Motor neuron (in vitro differentiated cells): ENCODE data around the gene UNC13B. TPM values are rescaled to one million over a fixed set of nuclear protein-coding genes. Genes with fewer than 3 reads are reported as not detected.

Source experiments
- ATAC-seq, 8 experiments: fragments of 200-7000 bp; cut with Tn5 transposase; replicated peaks in 6 of 8; 2 replicates each; pipeline ENCODE4 v1.8.0; 2021; ENCODE audit warnings: mild to moderate bottlenecking in 8 of 8, moderate library complexity in 8 of 8
- H3K27ac ChIP-seq, 2 donors: fragments of 250-450 bp; sonication (Bioruptor Pico); 2 replicates each; pipeline ENCODE4 v1.9.0; 2021; ENCODE audit warnings: antibody characterized with exemption in 2 of 2, mild to moderate bottlenecking in 2 of 2, moderate library complexity in 1 of 2
- H3K4me1 ChIP-seq, 2 donors: fragments of 250-450 bp; sonication (Bioruptor Pico); replicated peaks in 1 of 2; 2 replicates each; pipeline ENCODE4 v1.6.1; 2021; ENCODE audit warnings: antibody characterized with exemption in 2 of 2, mild to moderate bottlenecking in 2 of 2, moderate library complexity in 1 of 2
- H3K4me3 ChIP-seq, 5 donors: fragments of 250-450 bp; sonication (Bioruptor Pico); 2 replicates each; pipeline ENCODE4 v1.9.0; 2021; ENCODE audit warnings: antibody characterized with exemption in 5 of 5, mild to moderate bottlenecking in 5 of 5, moderate library complexity in 4 of 5
- whole genome bisulfite sequencing, 10 experiments: fragments of 450-650 bp; shearing (Covaris generic); methylation state at CpG; one replicate each; pipeline ENCODE4 v1.0.0; 2022; 5-methylcytosine and 5-hydroxymethylcytosine counted together
- in situ Hi-C, 9 experiments: fragments of 400-800 bp; cut with MboI; loops; one replicate each; pipeline ENCODE4 v1.15.0; 2021; ENCODE audit warnings: low sequenced_read_pairs in 9 of 9, low pct_unique_long_range_greater_than_20kb in 2 of 9; ENCODE audit not compliant: unreplicated experiment in 9 of 9
- total RNA-seq, 8 experiments: library from RNA; unstranded; fragments of 300-600 nt; gene quantifications; 2 replicates each; pipeline versions ENCODE4 v1.2.3 to v1.2.4, GENCODE V29; 2022

The UNC13B gene
- total RNA-seq, 8 experiments from 2014 or later: 32.3 to 71.1 (median 53.4) TPM

DNA sequence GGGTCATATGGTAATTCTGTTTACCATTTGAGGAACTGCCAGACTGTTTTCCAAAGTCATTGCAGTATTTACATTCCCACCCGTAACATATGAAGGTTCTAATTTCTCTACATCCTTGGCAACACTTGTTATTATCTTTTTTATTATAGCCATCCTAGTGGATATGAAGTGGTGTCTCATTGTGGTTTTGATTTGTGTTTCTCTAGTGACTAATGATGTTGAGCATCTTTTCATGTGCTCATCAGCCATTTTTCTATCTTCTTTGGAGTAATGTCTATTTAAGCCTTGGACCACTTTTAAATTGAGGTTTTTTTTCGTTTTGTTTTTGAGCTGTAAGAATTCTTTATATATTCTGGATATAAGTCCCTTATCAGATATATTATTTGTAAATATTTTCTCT lies 195.3 kb downstream of the UNC13B start:
- Histone ChIP-seq H3K4me1 (no peaks in the 10 kb centered on the region), H3K4me3 (no peak overlapping the region), H3K27ac (no peak overlapping the region)
- no peak for ATAC-seq
- in situ Hi-C loops: no loop called here
- WGBS, 10 experiments: 46 to 92% (median 81%) methylated on average over 1 to 2 of the region's 2 CpGs; no CpG with 5 or more reads in 1 of the 10 experiments

DNA sequence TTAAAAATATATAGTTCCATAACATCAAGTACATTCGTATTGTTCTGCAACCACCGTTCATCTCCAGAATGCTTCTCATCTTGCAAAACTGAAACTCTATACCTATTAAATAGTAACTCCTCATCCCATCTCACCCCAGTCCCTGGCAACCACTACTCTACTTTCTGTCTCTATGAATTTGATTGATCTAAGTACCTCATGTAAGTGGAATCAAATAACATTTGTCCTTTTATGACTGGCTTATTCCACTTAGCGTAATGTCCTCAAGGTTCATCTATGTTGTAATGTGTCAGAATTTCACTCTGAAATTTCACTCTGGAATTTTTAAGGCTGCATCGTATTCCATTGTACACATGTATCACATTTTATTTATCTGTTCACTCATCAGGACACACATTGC lies 196.0 kb downstream of the UNC13B start:
- H3K4me3 ChIP-seq: no peak overlapping the region
- H3K4me1 ChIP-seq: no peaks in the 10 kb centered on the region
- no peak overlapping the region for H3K27ac ChIP-seq
- in situ Hi-C loops: no loop called here
- 89 to 100% (median 95%) methylated on average over 1 to 4 of the region's 4 CpGs for WGBS, 10 experiments
- no peak for ATAC-seq

DNA sequence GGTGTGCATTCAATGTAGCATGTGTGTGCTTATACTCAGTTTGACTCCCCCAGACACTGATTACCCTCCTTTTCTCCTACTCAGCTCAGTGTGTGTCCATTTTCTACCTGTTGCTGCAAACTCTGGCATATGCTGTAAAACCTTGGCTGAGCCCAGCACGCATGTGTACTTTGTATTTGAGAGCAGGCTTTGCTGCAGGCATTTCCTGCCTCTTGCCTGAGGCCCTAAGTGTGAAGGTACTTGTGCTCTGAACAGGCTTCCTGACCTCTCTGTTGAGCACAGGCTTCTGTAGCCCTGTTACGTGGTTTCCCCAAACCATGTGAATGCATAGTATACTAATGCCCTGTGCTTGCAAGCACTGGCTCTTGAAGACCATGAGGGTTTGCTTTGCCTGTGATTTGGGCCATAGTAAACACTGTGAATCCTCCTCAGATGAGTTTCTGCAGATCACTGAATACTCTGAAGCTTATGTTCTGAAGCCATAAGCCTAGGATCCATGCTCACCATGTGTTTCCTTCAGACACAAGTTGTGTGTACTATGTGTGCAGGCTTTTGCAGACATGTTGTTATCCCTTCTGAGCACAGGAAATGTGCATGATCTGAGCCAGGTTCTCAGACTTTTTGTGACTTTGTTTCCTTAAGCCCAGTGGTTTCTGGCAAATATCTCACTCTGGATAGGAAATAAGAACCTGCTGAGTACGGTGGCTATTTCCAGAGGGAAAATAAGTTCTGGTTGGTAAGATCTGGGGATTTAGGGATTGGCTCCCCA lies 203.2 kb downstream of the UNC13B start:
- ATAC-seq: no peak

DNA sequence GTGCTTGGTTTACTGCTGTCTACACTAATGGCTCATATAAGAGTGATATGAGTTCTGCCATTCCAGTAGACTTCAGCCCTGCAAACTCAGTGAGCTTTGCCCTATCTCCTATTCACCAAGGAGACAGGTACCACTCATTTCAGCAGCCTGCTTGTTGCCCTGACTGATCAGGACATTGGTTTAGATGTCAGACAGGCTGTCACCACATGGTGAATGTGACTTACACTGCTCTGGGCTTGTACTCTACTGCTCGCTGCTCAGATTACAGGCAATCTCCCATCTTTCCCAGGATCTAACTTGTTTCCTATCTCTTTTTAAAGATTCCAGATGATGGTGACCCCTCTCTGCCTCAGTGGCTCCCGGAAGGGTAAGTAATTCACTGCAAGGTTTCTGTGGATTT lies 204.8 kb downstream of the UNC13B start:
- Histone ChIP-seq H3K27ac (no peak overlapping the region), H3K4me1 (no peaks in the 10 kb centered on the region), H3K4me3 (no peak overlapping the region)
- no peak for ATAC-seq
- 50 to 100% (median 100%) methylated on average over 1 to 2 of the region's 2 CpGs; no CpG with 5 or more reads in 3 of the 10 experiments for WGBS, 10 experiments
- in situ Hi-C loops: no loop called here

More for the DNA sequence above, 203.2 kb downstream of the UNC13B start:
- no peak overlapping the region for H3K4me3 ChIP-seq
- H3K27ac ChIP-seq: no peak overlapping the region
- in situ Hi-C loops: no loop called here
- WGBS, 10 experiments: 40 to 100% (median 92%) methylated on average over 1 to 3 of the region's 3 CpGs; no CpG with 5 or more reads in 3 of the 10 experiments
- no peaks in the 10 kb centered on the region for H3K4me1 ChIP-seq

DNA sequence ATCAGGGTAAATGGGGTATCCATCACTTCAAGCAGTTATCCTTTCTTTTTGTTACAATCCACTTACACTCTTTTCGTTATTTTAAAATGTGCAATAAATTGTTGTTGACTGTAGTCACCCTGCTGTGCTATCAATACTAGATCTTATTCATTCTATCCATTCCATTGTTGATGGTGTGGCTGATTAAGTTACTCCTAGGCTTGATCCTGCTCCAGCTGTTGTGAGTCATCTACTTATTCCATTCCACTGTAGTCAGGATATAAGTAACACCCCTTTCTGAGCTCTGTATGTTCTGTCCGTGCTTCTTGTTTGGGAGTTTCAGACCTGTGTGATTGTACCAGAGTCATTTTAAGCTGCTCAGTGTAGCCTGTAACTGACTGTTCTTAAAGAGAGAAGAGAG lies 205.6 kb downstream of the UNC13B start:
- Histone ChIP-seq H3K27ac (no peak overlapping the region), H3K4me1 (no peaks in the 10 kb centered on the region), H3K4me3 (no peak overlapping the region)
- WGBS, 10 experiments: 0 to 100% (median 80%) methylated on average over 1 to 2 of the region's 2 CpGs; no CpG with 5 or more reads in 3 of the 10 experiments
- peak in 3 of 8 experiments; percentile 70 to 100 (median 99) for ATAC-seq
- in situ Hi-C loops: no loop called here

DNA sequence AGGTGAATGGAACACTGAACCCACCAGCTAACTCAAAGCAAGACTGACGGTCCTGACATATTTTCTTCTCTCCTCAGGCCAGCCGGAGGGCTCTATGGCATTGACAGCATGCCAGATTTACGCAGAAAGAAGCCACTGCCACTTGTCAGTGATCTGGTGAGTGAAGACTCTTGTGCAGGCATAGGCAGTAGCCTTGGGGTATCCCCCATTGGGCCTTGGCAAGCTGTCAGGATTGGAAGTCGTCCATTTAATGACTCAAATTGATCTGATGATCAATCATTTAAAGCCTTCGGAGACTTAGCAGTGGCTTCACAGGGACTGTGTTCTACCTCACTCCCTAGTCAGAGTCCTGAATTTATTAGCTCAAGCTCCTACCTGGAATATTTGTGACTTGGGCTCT lies 208.4 kb downstream of the UNC13B start:
- no peak overlapping the region for H3K27ac ChIP-seq
- no peak for ATAC-seq
- 67 to 100% (median 90%) methylated on average over 1 to 3 of the region's 5 CpGs; no CpG with 5 or more reads in 3 of the 10 experiments for WGBS, 10 experiments

DNA sequence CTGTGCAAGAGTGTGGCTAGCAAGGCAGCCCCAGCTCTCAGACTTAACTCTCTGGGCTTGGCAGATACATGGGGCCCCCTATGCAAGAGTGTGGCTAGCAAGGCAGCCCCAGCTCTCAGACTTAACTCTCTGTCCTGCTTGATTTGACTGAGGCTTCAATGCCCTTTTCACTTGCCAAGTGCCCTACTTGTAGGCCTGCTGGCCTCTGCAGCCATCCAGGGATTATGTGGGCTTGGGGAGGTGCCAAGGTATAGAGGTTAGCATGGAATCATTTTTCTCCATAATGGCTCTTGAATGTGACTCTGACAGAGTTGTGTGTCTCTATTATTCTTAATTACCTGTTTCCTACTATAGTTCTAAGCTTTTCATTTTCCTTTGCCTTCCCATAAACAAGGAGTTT lies 212.6 kb downstream of the UNC13B start:
- Histone ChIP-seq H3K4me1 (no peaks in the 10 kb centered on the region), H3K4me3 (no peak overlapping the region), H3K27ac (no peak overlapping the region)
- in situ Hi-C loops: no loop called here
- no peak for ATAC-seq

More for the DNA sequence above, 208.4 kb downstream of the UNC13B start:
- Histone ChIP-seq H3K4me3 (no peak overlapping the region), H3K4me1 (no peaks in the 10 kb centered on the region)
- in situ Hi-C loops: no loop called here

DNA sequence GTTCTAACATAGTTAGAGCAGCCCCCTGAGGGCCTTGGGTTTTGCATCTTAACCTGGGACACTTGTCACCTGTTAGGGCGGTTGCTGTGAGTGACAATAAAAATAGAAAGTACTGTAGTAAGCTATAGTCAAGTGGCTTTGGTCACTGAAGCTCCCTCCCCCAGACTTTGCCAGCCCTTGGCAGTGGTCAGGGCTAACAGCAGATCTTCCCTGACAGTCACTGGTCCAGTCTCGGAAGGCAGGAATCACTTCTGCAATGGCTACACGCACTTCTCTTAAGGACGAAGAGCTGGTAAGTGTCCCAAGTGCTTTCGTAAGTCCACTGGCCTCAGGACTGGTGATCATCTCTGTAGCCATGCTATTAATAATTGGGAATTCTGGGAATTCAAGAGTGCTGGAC lies 213.1 kb downstream of the UNC13B start:
- in situ Hi-C loops: no loop called here
- H3K27ac ChIP-seq: no peak overlapping the region
- ATAC-seq: no peak
- H3K4me3 ChIP-seq: no peak overlapping the region
- 93 to 100% (median 100%) methylated on average over 1 to 3 of the region's 5 CpGs; no CpG with 5 or more reads in 2 of the 10 experiments for whole genome bisulfite sequencing, 10 experiments
- H3K4me1 ChIP-seq: no peaks in the 10 kb centered on the region

DNA sequence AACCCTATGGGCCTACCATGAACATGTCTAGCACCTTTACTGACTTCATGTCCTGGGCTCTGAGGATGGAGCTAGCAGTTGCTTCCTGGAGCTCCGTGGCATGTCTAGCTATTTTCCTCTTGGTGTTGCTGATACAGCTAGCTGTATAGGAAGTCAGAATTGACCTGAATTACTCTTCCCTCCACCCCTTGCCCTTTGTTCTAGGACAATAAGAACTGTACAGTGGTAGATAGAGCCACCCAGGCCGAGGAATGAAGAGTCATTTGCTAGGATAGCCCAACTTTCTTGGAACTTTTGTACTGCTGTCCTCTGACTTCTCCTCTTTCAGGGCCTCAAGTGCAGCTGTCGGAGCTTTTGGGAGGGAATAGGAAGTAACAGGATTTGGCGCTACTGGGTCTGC lies 218.2 kb downstream of the UNC13B start:
- WGBS, 10 experiments: 44 to 100% (median 83%) methylated on average over 1 to 2 of the region's 4 CpGs; no CpG with 5 or more reads in 1 of the 10 experiments

DNA sequence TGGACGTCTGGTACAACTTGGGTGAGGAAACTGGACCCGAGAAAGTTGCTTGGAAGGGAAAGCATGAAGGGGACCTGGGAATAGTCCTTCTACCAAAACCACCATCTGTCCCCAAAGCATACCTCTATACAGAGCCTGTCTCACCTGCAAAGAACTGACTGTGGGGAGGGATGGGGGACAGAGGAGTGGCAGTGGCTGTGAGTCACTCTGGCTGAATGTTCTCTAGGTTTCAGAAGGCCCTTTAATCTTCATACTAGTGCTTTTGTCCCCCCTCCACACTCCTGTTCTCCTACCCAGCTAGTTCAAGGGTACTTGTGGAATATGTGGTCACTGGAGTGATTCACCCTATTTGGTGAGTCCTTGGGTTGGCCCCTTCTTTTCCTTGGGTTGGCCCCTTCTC lies 218.8 kb downstream of the UNC13B start:
- no peak for ATAC-seq
- in situ Hi-C loops: no loop called here
- Histone ChIP-seq H3K4me3 (no peak overlapping the region), H3K27ac (no peak overlapping the region), H3K4me1 (no peaks in the 10 kb centered on the region)
- WGBS, 10 experiments: 88 to 100% (median 100%) methylated on average over 1 to 2 of the region's 2 CpGs; no CpG with 5 or more reads in 7 of the 10 experiments

More for the DNA sequence above, 218.2 kb downstream of the UNC13B start:
- Histone ChIP-seq H3K4me3 (no peak overlapping the region), H3K4me1 (no peaks in the 10 kb centered on the region), H3K27ac (no peak overlapping the region)
- in situ Hi-C loops: no loop called here
- no peak for ATAC-seq

DNA sequence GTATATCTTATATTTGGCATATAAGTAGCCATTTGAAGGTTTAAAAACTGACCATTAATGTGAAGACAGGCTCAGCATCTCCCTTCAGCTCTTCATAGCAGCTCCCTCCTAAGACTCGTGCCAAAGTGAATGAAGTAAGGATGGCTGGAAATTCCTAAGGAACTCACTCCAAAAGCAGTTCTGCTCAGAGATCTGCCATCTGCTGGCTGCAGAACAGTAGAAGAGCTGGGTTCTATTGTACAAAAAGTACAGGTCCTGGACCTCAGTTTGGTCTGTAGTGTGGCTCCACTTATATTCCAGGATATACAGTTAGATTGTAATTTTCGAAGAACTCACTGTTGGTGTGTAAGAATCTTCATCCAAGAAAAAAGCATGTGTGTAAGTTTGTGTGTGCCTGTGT lies 223.2 kb downstream of the UNC13B start:
- in situ Hi-C loops: no loop called here
- H3K4me3 ChIP-seq: no peak overlapping the region
- peak in 3 of 8 experiments; percentile 26 to 53 (median 31) for ATAC-seq
- 0 to 100% (median 83%) methylated on average over 1 to 2 of the region's 2 CpGs; no CpG with 5 or more reads in 1 of the 10 experiments for WGBS, 10 experiments
- H3K4me1 ChIP-seq: no peaks in the 10 kb centered on the region
- no peak overlapping the region for H3K27ac ChIP-seq

DNA sequence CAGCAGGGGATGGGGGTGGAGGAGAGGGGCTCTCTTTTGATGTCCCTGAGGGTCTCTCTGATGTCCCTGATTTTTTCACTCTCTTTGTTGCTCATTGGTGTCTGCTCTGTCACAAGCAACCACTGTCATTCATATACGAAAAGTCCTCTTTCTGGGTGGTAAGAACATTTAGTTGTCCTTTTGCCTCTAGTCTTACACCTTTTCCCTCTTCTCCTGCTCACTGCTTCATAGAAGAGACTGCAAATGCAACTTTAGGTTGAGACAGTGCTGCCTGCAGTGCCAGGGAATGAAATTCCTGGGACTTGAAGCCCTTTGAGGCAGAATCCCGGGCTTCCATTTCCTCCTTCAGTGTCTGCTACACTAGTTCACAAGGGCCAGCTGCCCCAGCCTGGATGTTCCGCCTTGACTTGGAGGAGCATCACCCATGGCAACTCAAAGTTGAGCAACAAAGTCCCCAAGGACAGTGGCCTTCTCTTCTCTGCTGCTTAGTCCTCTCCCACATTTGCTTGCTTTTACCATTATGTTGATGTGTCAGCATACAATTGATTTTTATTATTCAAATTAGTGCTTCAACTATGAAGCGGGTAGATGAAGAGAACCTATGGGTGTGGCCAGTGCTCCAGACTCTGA lies 233.4 kb downstream of the UNC13B start:
- no peak overlapping the region for H3K4me3 ChIP-seq
- in situ Hi-C loops: no loop called here
- H3K4me1 ChIP-seq: no peaks in the 10 kb centered on the region
- no peak overlapping the region for H3K27ac ChIP-seq
- ATAC-seq: peak in 3 of 8 experiments; percentile 67 to 78 (median 77)
- WGBS, 10 experiments: 25 to 100% (median 94%) methylated on average over 1 to 4 of the region's 4 CpGs; no CpG with 5 or more reads in 2 of the 10 experiments

DNA sequence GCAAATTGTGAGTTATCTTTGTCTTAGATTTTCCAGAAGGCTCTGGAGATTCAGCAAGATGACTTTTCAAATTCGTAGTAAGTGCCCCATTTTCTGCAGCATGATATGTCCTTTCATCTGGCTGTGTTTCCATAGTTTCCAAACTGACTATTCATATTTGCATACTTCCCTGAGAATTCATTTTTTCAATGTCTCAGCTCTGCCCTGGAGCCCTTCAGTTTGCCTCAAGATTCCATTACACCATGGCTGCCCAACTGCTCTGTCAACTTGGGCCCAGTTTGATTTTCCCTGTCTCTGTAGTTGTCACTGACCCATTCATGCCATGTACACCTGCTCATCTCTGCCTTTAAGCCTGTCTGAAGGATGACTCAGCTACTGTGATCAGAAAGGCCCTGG lies 233.9 kb downstream of the UNC13B start:
- in situ Hi-C loops: no loop called here
- no peaks in the 10 kb centered on the region for H3K4me1 ChIP-seq
- peak in 3 of 8 experiments; percentile 71 to 78 (median 75) for ATAC-seq
- WGBS, 10 experiments: 25 to 100% (median 88%) methylated on average over 1 of the region's 1 CpG; no CpG with 5 or more reads in 3 of the 10 experiments
- H3K27ac ChIP-seq: no peak overlapping the region
- no peak overlapping the region for H3K4me3 ChIP-seq
